ENCODE results near the gene CLK4.

Gene CLK4

GRCh38 chr5:178626484-178627258 is at the start of gene CLK4:
Gene CLK4, minus strand, starts transcription at chr5:178627050. Its CDS starts 3,634 bp downstream, at chr5:178623416.
- DNase-seq: peak; percentile 78 to 82

DNA sequence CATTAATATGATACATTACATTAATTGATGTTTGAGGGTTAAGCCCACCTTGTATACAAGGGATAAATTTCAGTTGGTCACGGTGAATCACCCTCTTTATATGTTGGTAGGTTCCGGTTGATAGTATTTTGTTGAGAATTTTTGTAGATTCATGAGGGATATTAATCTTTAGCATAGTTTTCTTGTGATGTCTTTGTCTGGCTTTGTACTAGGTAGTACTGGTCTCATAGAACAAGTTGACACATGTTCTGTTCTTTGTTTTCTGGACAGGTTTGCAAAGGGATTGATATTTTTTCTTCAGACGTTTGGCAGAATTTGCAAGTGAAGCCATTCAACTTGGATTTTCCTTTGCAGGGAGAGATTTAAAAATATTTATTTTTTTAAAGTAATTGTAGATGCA is 49.1 kb upstream of the CLK4 start:
- no peak for DNase-seq

- no peak for DNase-seq
Observed at GRCh38 chr5:178674334-178674733, 47.5 kb upstream of the CLK4 start.

DNA sequence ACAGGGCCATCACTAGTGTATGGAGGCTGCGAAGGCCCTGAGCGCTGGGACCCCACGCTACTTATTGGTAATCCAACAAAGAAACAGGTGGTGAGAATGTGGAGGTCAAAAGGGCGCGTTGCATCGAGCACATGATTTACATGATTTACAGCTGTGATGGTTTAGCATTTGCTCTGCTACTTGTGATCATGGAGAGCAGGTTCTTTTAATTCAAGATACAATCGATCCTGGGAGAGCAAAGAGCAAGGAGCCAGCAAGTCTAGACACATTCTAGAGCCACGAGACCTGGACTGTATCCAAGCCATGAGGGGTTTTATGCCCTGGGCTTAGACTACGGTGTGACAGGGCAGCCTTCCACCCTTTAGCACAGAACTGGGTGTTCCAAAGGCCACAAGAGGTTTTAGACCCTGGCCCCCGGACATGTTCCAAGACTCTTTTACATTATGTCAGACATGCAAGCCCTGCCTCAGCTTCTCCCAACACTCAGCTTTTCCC is 47.0 kb upstream of the CLK4 start:
- DNase-seq: no peak

- DNase-seq: no peak
Observed at GRCh38 chr5:178672630-178673029, 45.8 kb upstream of the CLK4 start.

DNA sequence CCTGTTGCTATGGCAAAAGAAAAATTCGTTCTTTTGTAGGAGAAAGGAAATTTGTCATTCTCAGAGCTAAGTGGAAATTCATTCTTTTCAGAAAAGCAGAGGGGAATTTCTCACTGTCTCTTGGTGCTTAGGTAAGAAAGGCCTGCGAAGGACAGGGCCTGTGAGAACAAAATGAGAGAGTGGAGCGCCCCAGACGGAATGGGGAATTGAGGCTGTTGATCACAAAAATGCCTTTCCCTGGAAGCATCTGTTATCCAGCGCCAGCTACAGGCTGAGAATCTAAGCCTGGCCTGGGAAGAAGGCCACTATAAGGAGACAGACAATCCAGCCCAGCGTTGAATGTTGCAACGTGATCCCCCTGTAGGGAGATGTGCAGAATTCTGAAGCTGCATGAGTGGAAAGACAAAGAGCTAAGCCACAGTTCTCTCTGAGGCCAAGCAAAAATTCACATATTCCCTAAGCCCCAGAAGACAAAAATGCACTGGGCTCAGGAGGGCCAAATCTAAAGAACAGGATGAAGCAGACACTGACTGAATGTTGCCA is 44.8 kb upstream of the CLK4 start:
- no peak for DNase-seq

DNA sequence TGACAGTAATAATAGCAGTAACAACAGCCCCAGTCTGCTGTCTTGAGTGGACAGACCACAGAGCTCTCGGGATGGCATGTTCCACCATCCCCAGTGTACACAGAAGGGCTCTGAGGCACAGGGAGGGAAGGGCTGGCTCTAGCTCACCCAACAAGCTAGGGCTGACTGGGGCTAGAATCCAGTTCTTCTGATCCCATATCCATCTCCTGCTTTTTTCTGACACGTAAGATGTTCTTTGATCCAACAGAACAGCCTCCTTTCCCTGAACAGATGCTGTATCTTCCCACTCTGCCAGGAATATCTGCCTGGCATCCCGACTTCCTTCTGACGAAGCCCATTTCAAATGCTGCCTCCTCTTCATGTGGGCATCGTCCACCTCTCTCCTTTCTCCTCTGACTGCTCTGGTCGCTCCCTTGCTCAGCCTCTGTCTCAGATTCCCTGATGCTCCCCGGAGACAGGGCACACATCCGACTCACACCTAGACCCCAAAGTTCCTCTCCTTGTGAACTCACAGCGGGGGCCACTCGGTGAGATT is 43.6 kb upstream of the CLK4 start:
- no peak for DNase-seq

DNA sequence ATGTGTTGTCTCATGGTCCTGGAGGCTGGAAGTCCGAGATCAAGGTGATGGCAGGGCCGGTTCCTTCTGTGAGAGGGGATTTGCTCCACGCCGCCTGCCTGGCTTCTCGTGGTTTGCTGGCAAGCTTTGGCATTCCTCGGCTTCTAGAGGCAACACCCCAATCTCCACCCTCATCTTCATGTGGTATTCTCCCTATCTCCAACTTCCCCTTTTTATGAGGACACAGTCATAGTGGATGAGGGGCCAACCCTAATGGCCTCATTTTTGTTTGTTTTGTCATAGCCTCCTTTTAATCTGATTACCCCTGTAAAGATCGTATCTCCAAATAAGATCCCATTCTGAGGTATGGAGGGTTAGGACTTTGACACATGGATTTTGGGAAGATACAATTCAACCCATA is 41.7 kb upstream of the CLK4 start:
- no peak for DNase-seq

DNA sequence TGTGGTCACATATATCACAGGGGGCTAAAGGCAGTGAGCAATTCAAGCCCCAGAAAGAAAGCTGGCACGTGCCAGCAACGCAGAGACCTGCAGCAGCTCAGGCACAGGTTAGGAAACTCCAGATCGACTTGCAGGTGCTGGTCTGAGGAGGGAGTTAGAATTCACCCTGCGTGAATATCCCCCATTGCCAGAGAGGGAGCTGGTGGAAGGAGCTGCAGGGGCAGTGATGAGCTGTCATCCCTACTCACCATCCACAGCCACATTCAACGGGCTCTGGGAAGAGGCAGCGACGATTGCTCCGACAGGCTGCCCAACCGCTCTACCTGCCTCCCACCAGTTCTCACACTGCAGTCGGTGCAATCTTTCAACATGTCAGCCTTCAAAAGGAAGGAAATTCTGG is 40.8 kb upstream of the CLK4 start:
- no peak for DNase-seq

GRCh38 chr5:178667101-178667500 is 40.3 kb upstream of the CLK4 start:
- no peak for DNase-seq

GRCh38 chr5:178664141-178664540 is 37.3 kb upstream of the CLK4 start:
- DNase-seq: no peak

GRCh38 chr5:178662541-178662860 is 35.7 kb upstream of the CLK4 start:
- DNase-seq: no peak

GRCh38 chr5:178661836-178662540 is 35.1 kb upstream of the CLK4 start:
- no peak for DNase-seq

- DNase-seq: no peak
Observed at GRCh38 chr5:178651046-178651810, 24.4 kb upstream of the CLK4 start.

DNA sequence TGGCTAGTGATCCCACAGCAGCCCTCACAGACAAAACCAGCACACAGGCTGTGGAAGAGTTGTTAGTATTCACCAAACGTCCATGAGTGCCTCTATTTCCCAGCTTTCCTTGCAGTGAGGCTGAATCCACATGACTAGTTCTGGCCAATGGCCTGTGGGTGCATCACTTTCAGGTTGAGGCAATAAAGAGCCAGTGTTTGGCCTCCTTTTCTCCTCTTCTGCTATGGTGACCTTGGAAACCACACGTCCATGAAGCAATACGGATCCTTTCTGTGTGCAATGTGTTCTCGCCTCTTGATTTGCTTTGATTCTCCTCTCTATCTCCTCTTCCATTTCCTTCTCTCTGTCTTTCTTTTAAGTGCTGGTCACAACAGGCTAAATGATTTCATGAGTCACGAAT is 23.4 kb upstream of the CLK4 start:
- no peak for DNase-seq

GRCh38 chr5:178649580-178649979 is 22.7 kb upstream of the CLK4 start:
- DNase-seq: no peak

DNA sequence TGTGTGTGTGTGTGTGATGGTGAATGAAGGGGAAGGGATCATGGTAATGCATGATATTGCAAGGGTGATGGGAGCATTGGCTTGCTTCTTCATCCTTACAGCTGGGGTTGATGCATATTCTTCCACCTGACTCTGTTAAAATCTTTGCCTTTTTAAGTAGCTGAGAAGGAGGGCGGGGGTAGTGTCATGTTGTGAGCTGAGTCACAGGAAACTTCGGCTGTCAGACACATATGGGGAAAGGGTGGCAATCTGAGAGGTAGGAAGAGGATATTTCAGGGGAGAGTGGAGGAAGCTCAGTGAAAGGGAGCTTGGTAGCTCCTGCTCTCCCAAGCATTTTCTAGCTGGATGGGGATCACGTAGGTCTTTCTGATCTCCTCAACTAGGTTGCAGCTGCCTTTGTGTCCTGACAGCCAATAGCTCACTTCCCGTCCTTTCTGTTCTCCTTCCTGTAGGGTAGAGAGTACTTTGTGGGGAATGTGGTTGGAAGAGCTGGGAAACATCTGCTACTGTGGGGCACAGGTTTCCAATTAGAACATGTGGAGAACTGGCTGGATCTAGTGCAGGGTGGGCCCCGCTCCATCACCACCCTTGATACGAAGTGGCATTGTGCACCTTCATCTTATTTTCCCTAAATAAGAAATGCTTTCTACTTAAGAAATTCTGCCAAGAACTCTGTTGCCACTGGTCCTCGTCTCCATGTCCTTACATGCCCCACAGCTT is 18.1 kb upstream of the CLK4 start:
- DNase-seq: no peak

DNA sequence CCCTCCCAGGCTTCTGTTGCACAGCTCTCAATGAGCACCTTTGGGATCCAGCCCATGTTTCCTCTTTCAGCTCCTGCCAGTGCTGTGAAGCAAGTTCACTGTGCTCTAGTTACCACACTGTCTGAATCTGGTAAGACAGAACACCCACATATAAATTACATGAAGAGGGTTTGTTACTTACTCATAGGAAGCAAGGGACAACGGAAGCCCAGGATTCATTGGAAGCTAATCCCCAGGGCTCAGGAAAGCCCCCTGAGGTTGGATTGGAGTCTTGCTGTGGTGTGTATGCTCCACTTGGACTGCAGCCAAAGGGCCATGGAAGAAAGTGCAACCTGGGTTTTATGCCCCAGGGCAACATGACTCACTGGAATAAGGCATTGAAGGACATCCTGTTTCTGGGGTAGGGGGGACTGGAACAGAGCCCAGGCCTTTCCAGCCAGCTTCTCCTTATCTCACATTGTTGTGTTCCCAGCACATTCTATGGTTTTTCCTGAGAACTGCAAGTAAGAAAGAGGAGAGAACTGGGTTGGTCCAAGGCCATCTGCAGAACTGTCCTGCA is 15.6 kb upstream of the CLK4 start:
- DNase-seq: no peak

DNA sequence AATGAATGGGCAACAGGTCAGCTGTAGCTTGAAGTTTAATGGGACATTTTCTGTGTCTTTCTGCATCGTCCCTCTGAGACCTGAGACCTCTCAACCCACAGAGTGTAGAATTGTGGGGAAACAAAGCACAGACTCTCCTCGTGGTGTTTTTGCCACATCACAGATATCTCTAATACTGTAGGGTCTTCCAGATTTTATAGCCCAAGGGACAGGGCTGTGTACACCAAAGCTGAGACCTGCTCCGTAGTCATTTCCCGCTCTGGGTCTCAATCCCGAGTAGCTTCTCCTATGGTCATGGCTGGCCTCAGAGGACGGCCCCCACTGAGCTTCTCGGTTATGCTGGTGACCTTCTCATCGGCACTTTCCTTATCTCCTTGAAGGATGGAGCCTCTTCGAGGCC is 14.9 kb upstream of the CLK4 start:
- DNase-seq: no peak

- DNase-seq: no peak
Observed at GRCh38 chr5:178640331-178641045, 13.6 kb upstream of the CLK4 start.

GRCh38 chr5:178637356-178638074 is 10.7 kb upstream of the CLK4 start:
- no peak for DNase-seq
